Stimulated activated CD4-positive, alpha-beta T cell treated with anti-CD3 and anti-CD28 coated beads, Interleukin-2, amount 100 ng/mL, for 4 hours (primary cell): ENCODE data around the gene MVD.

Experiments
- DNase-seq: peaks from one replicate; pipeline ENCODE4 v3.0.0-alpha.2; 2020; ENCODE audit warnings: low read depth

The MVD gene

DNA sequence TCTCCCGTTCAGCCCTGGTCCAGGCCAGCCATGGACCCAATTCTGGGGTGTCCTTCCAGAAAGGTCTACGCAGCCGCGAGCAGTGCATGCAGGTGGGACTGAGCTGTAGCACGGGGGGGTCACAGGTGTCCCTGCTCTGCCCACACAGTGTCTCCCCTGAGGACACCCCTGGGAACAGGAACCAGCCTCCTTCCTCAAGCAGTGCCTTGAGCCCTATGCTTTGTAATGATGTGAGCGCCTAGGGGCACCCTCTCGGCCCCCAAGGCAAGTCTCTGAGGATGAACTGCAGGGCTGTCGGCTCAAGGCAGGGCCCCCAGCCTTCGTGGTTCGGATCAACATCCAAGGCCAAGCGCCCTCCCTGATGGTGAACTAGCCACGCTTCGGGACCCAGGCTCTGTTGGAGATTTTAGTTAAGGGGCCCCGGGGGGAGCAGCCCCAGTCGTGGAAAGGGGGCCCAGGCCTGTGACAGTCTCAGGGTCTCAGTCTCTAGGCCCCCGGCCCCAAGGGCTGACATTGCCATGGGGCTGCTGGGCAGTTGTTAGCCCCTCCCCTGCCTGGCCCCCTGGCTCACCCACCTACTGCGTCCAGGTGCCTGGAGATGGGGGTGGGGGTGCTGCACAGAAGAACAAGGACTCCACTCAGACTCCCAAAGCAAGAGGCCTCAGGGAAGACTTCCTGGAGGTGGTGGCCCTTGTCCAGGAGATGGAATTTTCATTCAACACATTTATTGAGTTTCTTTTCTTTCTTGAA lies 22.2 kb downstream of the MVD start:
- no peak for DNase-seq

DNA sequence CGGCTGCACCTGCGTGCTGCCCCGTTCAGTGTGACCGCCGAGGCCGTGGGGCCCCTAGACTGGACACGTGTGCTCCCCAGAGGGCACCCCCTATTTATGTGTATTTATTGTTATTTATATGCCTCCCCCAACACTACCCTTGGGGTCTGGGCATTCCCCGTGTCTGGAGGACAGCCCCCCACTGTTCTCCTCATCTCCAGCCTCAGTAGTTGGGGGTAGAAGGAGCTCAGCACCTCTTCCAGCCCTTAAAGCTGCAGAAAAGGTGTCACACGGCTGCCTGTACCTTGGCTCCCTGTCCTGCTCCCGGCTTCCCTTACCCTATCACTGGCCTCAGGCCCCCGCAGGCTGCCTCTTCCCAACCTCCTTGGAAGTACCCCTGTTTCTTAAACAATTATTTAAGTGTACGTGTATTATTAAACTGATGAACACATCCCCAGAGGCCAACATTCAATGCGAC lies 22.8 kb downstream of the MVD start:
- no peak for DNase-seq

- no peak for DNase-seq
These were observed 23.5 kb downstream of the MVD start for GRCh38 chr16:88639231-88640038.

GRCh38 chr16:88638323-88639230 lies 24.3 kb downstream of the MVD start, which contains the start of gene IL17C:
Gene IL17C, plus strand, starts transcription at chr16:88638572. Its CDS starts 70 bp downstream, at chr16:88638642.
- DNase-seq = no peak

GRCh38 chr16:88636488-88637265 lies 26.2 kb downstream of the MVD start:
- no peak for DNase-seq

DNA sequence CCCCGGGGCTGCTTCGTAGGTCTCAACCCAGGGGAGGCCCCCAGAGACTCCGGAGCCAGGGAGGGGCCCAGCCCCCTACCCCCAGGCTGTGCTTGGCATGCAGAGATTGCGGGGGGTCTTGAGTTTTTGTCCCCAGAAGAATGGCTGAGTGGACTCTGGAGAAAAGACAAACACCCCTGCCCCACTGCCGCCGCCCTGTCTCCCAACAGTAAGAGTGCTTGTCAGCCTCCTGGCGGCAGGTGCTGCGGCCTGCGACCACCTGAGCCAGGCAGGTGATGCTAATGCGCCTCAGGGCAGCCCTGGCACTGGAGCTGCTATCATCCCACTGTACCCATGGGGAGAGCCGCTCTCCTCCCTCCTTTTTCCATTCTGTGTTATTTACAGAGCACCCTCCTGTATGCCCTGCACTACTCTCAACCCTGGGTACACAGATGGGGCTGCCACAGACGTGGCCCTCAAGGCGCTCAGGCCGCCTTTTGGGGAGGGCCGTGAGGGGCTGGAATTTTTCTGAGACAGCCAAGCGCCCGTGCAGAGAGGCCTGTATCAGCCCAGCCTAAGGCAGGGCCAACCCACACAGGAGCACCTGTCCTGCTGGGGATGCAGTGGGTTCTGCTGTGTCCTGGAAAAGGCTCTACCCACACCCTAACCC lies 27.1 kb downstream of the MVD start:
- no peak for DNase-seq

GRCh38 chr16:88634994-88635670 lies 27.8 kb downstream of the MVD start:
- DNase-seq = no peak

DNA sequence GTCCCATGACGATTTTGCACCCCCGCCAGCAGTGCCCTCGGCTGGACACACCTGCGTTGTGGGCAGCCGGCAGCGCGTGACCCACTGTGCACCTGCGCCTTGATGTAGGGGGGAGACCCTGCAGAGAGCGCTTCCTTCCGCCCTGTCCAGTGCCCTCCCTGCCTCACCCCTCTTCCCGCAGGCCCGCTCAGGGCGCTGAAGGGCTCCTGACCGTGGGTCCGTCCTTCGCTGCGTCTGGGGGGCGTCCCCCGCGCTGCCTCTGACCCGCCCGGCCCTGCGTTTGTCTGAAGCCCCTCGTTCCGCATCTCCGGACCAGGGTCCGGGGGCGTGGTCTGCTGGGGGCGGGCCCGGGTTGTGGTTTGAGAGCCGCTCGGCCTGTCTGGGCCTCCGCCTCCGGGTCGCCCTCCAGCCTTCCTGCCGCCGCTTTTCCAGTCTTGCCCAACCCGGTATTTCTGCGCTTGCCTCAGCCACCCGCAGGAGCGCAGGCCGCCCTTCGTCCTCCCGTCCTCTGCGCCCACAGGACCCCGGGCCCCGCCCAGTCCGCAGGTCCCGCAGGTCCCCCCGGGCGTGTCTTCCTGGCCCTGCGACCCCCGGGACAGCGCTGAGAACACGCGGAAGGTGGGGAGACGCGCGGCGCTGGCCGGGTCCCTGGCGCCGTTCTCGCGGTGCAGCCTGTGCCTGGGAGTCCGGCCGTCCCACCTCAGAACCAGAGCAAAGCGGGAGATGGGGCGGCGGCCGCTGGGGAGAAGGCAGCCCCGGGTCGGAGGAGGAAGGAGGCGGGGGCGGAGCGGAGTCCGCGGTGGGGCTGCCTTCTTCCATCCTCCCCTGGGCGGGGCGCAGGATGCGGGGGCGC lies 28.5 kb downstream of the MVD start:
- DNase-seq = peak; percentile 26

DNA sequence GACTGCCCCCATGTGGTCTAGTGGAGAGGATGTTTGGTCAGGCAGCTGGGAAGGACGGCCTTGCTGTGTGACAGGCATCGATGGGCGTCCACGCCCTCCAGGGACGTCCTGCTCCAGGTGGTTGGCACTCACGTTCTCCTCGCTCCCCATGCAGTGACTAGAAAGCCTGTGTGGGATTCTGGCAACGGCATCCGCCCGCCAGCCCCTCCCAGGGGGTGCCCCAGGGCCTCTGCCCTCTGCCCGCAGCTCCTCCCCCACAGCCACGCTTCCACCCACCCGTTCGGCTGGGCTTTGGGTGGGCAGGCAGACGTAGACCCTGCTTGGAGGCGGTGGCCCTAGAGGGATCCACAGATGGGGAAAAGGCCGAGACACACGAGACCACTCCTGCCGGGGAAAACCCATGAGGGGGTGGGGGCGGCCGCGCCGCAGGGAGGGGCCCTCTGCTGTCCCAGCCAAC lies 29.2 kb downstream of the MVD start:
- DNase-seq = peak; percentile 30

- no peak for DNase-seq
These were observed 30.3 kb downstream of the MVD start for GRCh38 chr16:88632587-88632930.

GRCh38 chr16:88631920-88632586 lies 30.8 kb downstream of the MVD start:
- DNase-seq = no peak

DNA sequence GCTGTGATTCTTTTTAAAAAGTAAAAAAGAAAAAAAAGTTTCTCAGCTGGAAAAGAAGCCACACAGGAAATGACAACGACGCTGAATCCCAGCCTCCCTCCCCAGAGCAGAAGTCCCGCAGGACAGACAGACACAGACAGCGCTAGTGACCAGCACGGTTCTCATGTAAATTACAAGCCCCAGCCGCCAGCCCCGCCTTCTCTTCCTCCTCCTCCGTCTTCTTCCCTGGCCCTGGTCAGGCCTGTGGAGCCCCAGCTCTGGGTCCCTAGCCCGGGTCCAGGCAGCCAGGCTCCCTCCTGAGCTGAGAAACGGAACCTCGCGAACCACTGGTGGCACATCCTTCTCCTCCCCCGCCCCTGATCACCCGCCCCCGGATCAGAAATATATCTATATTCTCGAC lies 31.5 kb downstream of the MVD start:
- DNase-seq = no peak

DNA sequence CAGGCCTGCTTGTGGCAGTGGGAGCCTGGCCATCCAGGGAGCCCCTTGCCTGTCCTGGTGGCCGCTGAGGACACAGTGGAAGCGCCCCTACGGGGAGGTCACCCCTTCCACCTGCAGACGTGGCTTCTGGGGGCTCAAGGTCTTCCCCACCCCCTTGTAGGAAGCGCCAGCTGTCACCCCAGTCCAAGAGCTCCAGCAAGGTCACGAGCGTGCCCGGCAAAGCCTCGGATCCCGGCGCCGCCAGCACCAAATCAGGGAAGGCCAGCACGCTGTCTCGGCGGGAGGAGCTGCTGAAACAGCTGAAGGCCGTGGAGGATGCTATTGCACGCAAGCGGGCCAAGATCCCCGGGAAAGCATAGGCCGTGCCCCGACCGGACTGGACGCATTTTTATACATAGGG lies 31.9 kb downstream of the MVD start:
- no peak for DNase-seq

DNA sequence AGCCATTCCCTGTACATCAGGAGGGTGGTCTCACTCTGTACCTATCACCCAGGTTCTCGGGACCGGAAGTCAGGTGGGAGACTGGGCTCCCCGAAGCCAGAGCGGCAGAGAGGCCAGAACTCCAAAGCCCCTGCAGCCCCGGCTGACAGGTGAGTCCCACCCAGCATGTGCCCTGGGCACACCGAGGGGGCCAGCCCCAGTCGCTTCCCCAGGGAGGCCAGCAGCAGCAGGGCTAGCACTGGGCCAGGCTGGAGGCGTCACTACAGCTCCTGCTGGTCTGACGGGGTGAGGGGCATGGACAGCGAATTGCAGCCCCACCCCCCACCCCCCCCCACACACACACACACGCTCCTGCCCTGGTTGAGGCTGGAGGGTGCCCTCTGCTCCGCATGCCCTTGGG lies 32.5 kb downstream of the MVD start:
- no peak for DNase-seq

DNA sequence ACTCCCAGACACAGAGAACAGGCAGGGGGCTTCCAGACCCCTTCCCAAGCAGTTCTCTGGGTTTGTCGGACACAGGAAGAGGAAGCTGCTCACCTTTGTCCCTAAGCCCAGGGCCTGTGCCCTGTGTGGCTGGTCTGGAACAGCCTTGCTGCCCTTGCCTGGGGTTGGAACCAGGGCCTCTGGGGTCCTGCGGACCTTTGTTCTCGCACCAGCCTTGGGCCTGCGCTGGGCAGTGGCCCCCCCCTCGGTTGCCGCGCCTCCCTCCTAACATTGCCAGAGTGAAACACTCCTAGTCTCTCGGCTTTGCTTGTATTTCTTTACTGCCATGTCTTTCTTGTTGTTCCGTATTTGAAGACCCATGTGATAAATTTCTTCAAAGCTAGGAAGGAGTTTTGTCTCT lies 33.1 kb downstream of the MVD start:
- DNase-seq = no peak

GRCh38 chr16:88628512-88628974 lies 34.3 kb downstream of the MVD start:
- no peak for DNase-seq

DNA sequence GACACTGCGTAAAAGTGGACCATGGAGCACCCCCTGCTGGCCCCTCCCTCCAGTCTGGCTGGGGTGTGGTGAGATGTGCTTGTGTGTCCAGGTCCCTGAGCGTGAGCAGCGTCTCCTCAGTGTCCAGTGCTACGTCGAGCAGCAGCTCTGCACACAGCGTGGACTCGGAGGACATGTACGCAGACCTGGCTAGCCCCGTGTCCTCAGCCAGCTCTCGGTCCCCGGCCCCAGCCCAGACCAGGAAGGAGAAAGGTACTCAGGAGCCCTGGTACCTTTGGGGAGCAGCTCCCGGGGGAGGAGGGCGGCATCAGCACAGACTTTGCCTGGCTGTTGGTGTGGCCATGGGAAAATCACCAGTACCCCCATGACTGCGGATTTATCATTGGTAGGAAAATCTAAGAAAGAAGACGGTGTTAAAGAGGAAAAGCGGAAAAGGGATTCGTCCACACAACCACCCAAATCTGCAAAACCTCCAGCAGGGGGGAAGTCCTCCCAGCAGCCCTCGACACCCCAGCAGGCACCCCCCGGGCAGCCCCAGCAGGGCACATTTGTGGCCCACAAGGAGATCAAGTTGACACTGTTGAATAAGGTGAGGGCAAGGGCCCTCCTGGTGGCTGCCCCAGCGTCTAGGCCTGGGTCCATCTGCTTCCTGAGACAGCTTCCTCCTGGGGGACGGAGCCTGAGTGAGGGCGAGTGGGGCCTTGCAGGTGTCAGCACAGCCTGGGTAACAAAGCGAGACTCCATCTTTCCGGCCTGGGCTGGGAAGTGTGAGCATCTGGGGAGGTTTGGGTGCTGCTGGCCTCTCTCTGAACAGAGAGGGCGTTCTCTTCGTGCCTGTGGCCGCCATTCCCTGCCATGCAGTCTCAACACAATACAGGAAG lies 35.1 kb downstream of the MVD start:
- no peak for DNase-seq

- no peak for DNase-seq
These were observed 36.2 kb downstream of the MVD start for GRCh38 chr16:88626646-88627045.
